ENCODE measurements around the gene ARL9. TPM values are rescaled to one million over a fixed set of nuclear protein-coding genes. Genes with fewer than 3 reads are reported as not detected.

Gene ARL9
- total and polyA plus RNA-seq, 10 donors, result 0.02 to 0.30 (median 0.25) TPM; not detected in 5

- Histone ChIP-seq H3K27ac (no peak overlapping the region), H3K4me1 (peaks cover 0 to 14% (median 10%) of the 10 kb centered on the region in 6 donors), H3K36me3 (no peaks in the 10 kb centered on the region), H3K9me3 (no peaks in the 10 kb centered on the region), H3K4me3 (peak overlapping the region in 6 of 8 donors; percentile 12 to 66 (median 32)), H3K27me3 (replicated peaks in 1 of 7) (peaks cover 0 to 5% (median 0%) of the 10 kb centered on the region in 7 donors)
- intact Hi-C loops (cut with DNase I; ENCODE audit: low total_unique reads), result loop anchor here (10.0 kb wide), 1 partner anchor 260 kb away; no protein-coding TSS in a partner anchor
- peak; percentile 97 for DNase-seq
- 5 to 9% (median 6%) methylated on average over 32 to 33 of the region's 33 CpGs for WGBS, 5 donors
- TF ChIP-seq, protein P1, sequence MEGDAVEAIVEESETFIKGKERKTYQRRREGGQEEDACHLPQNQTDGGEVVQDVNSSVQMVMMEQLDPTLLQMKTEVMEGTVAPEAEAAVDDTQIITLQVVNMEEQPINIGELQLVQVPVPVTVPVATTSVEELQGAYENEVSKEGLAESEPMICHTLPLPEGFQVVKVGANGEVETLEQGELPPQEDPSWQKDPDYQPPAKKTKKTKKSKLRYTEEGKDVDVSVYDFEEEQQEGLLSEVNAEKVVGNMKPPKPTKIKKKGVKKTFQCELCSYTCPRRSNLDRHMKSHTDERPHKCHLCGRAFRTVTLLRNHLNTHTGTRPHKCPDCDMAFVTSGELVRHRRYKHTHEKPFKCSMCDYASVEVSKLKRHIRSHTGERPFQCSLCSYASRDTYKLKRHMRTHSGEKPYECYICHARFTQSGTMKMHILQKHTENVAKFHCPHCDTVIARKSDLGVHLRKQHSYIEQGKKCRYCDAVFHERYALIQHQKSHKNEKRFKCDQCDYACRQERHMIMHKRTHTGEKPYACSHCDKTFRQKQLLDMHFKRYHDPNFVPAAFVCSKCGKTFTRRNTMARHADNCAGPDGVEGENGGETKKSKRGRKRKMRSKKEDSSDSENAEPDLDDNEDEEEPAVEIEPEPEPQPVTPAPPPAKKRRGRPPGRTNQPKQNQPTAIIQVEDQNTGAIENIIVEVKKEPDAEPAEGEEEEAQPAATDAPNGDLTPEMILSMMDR (IDR thresholded peaks at IDR 0.05 in 8 of 11, conservative IDR thresholded peaks at IDR 0.05 in 3 of 11), result peak; percentile 85 to 99 (median 96)
- TF ChIP-seq POLR2AphosphoS5 (IDR thresholded peaks at IDR 0.05) (peak; percentile 47 to 82 (median 68)), POLR2A (IDR thresholded peaks at IDR 0.05) (no peak)
These were observed 39.1 kb downstream of the ARL9 start for GRCh38 chr4:56544573-56545131.

GRCh38 chr4:56550642-56551041 is 45.1 kb downstream of the ARL9 start:
- no peaks in the 10 kb centered on the region for H3K4me1 ChIP-seq
- TF ChIP-seq POLR2A (IDR thresholded peaks at IDR 0.05) (no peak), POLR2AphosphoS5 (IDR thresholded peaks at IDR 0.05) (no peak)
- TF ChIP-seq, protein P1 (IDR thresholded peaks at IDR 0.05 in 8 of 11, conservative IDR thresholded peaks at IDR 0.05 in 3 of 11), result no peak
- no peak overlapping the region for H3K27ac ChIP-seq
- no peaks in the 10 kb centered on the region for H3K9me3 ChIP-seq
- no peak for DNase-seq
- no peaks in the 10 kb centered on the region for H3K36me3 ChIP-seq
- 77 to 89% (median 81%) methylated on average over 8 of the region's 8 CpGs for WGBS, 5 donors
- intact Hi-C loops (cut with DNase I; ENCODE audit: low total_unique reads), result no loop called here
- H3K4me3 ChIP-seq, result no peak overlapping the region
- H3K27me3 ChIP-seq (replicated peaks in 1 of 7), result no peaks in the 10 kb centered on the region

DNA sequence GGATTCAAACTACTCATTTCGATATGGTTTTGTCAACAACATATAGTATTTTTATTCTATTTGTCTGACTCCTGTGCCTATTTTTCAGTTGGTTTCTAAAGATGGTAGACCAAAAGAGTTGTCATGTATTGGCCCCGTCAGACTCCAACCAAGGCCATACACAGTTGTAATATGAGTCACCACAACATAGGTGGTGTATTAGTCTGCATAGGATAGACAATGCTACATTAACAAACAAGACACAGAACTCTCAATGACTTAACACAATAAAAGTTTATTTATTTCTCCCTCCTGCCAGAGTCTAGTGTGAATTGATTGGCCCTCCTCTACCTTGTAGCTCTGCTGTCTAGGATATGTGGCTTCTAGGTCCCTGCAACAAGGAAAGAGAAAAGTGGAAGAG is 45.9 kb downstream of the ARL9 start:
- intact Hi-C loops (cut with DNase I; ENCODE audit: low total_unique reads), result no loop called here
- no peaks in the 10 kb centered on the region for H3K4me1 ChIP-seq
- H3K27me3 ChIP-seq (replicated peaks in 1 of 7), result no peaks in the 10 kb centered on the region

DNA sequence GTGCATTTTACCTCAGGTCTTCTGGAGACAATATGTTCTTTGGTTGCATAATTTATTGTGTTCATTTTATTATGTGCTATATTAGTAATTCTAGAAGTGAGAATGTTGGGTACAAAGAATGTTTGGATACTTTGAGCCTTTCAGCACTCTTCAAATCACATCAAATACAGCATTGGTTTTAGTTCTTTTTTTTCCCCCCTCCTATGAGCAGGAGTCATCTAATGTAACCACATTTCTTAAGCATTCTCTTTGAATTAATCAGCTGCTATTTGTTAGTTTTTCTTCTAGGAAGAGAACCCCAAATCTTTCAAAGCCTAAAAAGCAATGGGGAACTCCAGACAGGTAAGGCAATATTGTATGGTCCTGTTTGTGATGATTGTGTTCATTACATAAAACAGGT is 46.7 kb downstream of the ARL9 start:
- intact Hi-C loops (cut with DNase I; ENCODE audit: low total_unique reads), result no loop called here
- no peak overlapping the region for H3K27ac ChIP-seq
- H3K4me3 ChIP-seq, result no peak overlapping the region
- H3K36me3 ChIP-seq, result no peaks in the 10 kb centered on the region
- TF ChIP-seq, protein P1 (IDR thresholded peaks at IDR 0.05 in 8 of 11, conservative IDR thresholded peaks at IDR 0.05 in 3 of 11), result no peak
- TF ChIP-seq POLR2A (IDR thresholded peaks at IDR 0.05), result no peak
- TF ChIP-seq POLR2AphosphoS5 (IDR thresholded peaks at IDR 0.05), result no peak
- H3K9me3 ChIP-seq, result no peaks in the 10 kb centered on the region
- DNase-seq, result no peak
- H3K4me1 ChIP-seq, result no peaks in the 10 kb centered on the region
- H3K27me3 ChIP-seq (replicated peaks in 1 of 7), result no peaks in the 10 kb centered on the region

More for the DNA sequence above, 45.9 kb downstream of the ARL9 start:
- no peak overlapping the region for H3K4me3 ChIP-seq
- TF ChIP-seq POLR2A (IDR thresholded peaks at IDR 0.05) (no peak), POLR2AphosphoS5 (IDR thresholded peaks at IDR 0.05) (no peak)
- TF ChIP-seq, protein P1 (IDR thresholded peaks at IDR 0.05 in 8 of 11, conservative IDR thresholded peaks at IDR 0.05 in 3 of 11), result no peak
- WGBS, 5 donors, result 63 to 97% (median 93%) methylated on average over 2 of the region's 2 CpGs
- H3K9me3 ChIP-seq, result no peaks in the 10 kb centered on the region
- no peak for DNase-seq
- H3K27ac ChIP-seq, result no peak overlapping the region
- no peaks in the 10 kb centered on the region for H3K36me3 ChIP-seq
